Naive thymus-derived CD4-positive, alpha-beta T cell (primary cell): ENCODE data around the gene ANKK1. TPM values are rescaled to one million over a fixed set of nuclear protein-coding genes. Genes with fewer than 3 reads are reported as not detected.
A peak's percentile ranks its signal among the peaks of the same experiment; 100 is the strongest.

Experiments used
- ATAC-seq: fragments of 150-1000 bp; cut with Tn5 transposase; 2 replicates; pipeline ENCODE4 v1.10.0; 2021; ENCODE audit warnings: mild to moderate bottlenecking, moderate library complexity
- CTCF ChIA-PET: fragments of 350-600 bp; sonication (Branson Sonifier 250); formaldehyde crosslinking; loops from one replicate; lab custom pipeline; 2021; ENCODE audit warnings: antibody characterized with exemption; lab: Charles Lee
- POLR2A ChIA-PET: fragments of 350-600 bp; sonication (Branson Sonifier 250); formaldehyde crosslinking; loops from one replicate; lab custom pipeline; 2021; ENCODE audit warnings: antibody characterized with exemption, inconsistent platforms; lab: Charles Lee
- DNase-seq, 9 donors: peaks; one replicate each; pipeline versions ENCODE4 v3.0.0 to v3.0.0-alpha.2; 2020 to 2022; ENCODE audit warnings: mixed read lengths in 1 of 9
- H3K27ac ChIP-seq: one replicate; pipeline ENCODE4 v1.7.0; 2013; ENCODE audit warnings: mild to moderate bottlenecking, low read depth, low read length, moderate library complexity
- H3K27me3 ChIP-seq, 2 donors: one replicate each; pipeline ENCODE4 v1.7.0; 2013; ENCODE audit warnings: low read length in 2 of 2, mild to moderate bottlenecking in 2 of 2, moderate library complexity in 2 of 2; ENCODE audit not compliant: control insufficient read depth in 2 of 2, insufficient read depth in 2 of 2
- H3K36me3 ChIP-seq, 3 experiments: 1 replicate in 2 of 3; 2 replicates in 1 of 3; pipeline ENCODE4 v1.7.0; 2013; ENCODE audit warnings: low read length in 3 of 3, mild to moderate bottlenecking in 3 of 3, moderate library complexity in 1 of 3; ENCODE audit not compliant: insufficient read depth in 3 of 3, control insufficient read depth in 2 of 3
- H3K4me1 ChIP-seq, 2 donors: one replicate each; pipeline ENCODE4 v1.7.0; 2013; ENCODE audit warnings: low read length in 2 of 2, mild to moderate bottlenecking in 2 of 2, moderate library complexity in 1 of 2; ENCODE audit not compliant: control insufficient read depth in 2 of 2, insufficient read depth in 2 of 2
- H3K4me3 ChIP-seq: 2 replicates; pipeline ENCODE4 v1.7.0; 2013; ENCODE audit warnings: mild to moderate bottlenecking, low read length
- H3K9me3 ChIP-seq, 3 experiments: 1 replicate in 2 of 3; 2 replicates in 1 of 3; pipeline ENCODE4 v1.7.0; 2013; ENCODE audit warnings: low read length in 3 of 3; ENCODE audit not compliant: control insufficient read depth in 2 of 3
- H3K27ac Mint-ChIP-seq, 9 donors: one replicate each; pipeline ENCODE4 v1.8.0; 2020 to 2022; ENCODE audit warnings: mixed read lengths in 9 of 9, mild to moderate bottlenecking in 8 of 9, moderate library complexity in 5 of 9, inconsistent platforms in 2 of 9
- H3K27me3 Mint-ChIP-seq, 5 donors: one replicate each; pipeline ENCODE4 v1.8.0; 2021 to 2022; ENCODE audit warnings: mixed read lengths in 5 of 5, mild to moderate bottlenecking in 1 of 5
- H3K36me3 Mint-ChIP-seq, 5 donors: one replicate each; pipeline ENCODE4 v1.8.0; 2020 to 2022; ENCODE audit warnings: mixed read lengths in 5 of 5, mild to moderate bottlenecking in 3 of 5, inconsistent platforms in 1 of 5
- H3K4me1 Mint-ChIP-seq, 7 donors: one replicate each; pipeline ENCODE4 v1.8.0; 2020 to 2022; ENCODE audit warnings: mixed read lengths in 7 of 7, mild to moderate bottlenecking in 3 of 7, inconsistent platforms in 1 of 7
- H3K4me3 Mint-ChIP-seq, 10 donors: one replicate each; pipeline ENCODE4 v1.8.0; 2020 to 2022; ENCODE audit warnings: mild to moderate bottlenecking in 10 of 10, mixed read lengths in 10 of 10, moderate library complexity in 6 of 10, inconsistent platforms in 2 of 10
- H3K9me3 Mint-ChIP-seq, 11 donors: one replicate each; pipeline ENCODE4 v1.8.0; 2020 to 2022; ENCODE audit warnings: mixed read lengths in 11 of 11, mild to moderate bottlenecking in 4 of 11, inconsistent platforms in 1 of 11, moderate library complexity in 1 of 11
- intact Hi-C, 2 donors: fragments of 100-400 bp; cut with micrococcal nuclease; formaldehyde crosslinking; loops; one replicate each; pipeline ENCODE4 v1.15.1; 2023
- polyA plus RNA-seq, 2 donors: library from polyadenylated mRNA; unstranded; fragments of 300-500 nt; fragmentation: Illumina TruSeq; gene quantifications; one replicate each; pipeline ENCODE4 v1.2.3, GENCODE V29; 2021
- total RNA-seq, 6 experiments: library from RNA in 5 of 6; stranded (reverse) in 5 of 6; gene quantifications; 1 replicate in 5 of 6; 2 replicates in 1 of 6; pipeline ENCODE4 v1.2.3 and lab custom pipeline; 2021 to 2026

Gene ANKK1
- total and polyA plus RNA-seq, 7 experiments from 2014 or later: 0.24 to 4.2 (median 3.0) TPM; not detected in 1

DNA sequence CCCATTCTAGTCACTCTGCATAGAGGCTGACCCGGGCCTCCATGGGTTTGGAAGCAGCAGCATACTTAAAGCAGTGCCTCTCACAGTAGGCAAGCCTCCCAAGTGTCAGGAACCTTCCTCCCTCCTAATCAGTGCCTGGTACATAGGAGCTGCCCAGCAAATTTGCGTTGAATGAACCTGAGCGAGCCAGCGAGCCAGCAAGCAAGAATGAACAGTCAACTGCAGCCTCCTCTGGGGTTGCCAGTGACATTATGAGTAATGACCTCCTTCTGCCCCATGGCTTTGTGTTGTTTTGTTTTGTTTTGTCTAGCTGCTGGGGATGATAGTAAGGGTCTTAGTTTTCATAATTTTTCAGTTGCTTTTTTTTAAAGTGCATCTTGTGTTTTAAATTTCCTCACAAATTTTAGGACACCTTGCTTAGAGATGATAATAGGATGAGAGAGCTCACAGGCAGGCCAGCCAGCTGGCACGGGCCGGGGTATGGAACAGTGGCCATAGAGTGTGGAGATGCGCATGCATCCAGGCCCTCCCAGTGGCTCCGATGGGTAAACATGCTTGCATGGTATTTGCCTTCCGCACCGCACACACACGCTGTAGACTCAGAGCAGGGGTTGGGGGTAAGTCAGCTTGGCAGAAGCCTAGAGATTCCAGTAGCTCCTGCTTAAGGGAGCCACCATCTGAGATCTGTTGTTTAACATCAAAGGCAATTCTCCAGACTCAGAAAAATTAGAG, 37.1 kb upstream of the ANKK1 start:
- no peaks in the 10 kb centered on the region for H3K9me3 ChIP-seq
- H3K36me3 Mint-ChIP-seq: peaks cover 3 to 86% (median 68%) of the 10 kb centered on the region in 5 donors
- CTCF ChIA-PET: interaction anchor here (1.0 kb wide), 1 partner anchor 8 kb away, joined by 6 read pairs; no protein-coding TSS in a partner anchor

DNA sequence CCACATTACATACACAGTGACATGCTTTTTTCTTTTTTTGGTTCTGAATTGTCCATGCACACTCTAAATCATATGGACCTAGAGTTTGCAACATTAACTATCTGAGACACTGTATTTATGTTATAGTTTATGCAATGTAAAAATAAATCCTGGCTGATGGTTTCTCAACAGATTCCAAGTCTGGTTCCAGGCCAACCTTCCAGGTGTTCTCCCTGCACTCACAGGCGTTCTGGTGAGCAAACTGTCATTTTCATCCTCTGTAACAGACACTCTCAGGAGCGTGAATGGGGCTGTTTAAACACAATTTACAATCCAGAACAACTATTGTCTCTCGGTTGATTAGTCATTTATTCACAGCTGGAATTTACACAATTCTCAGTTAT, 36.5 kb upstream of the ANKK1 start:
- peaks cover 6 to 88% (median 70%) of the 10 kb centered on the region in 5 donors for H3K36me3 Mint-ChIP-seq
- POLR2A ChIA-PET: interaction anchor here (0.7 kb wide), 1 partner anchor 1443 kb away, joined by 3 read pairs; no protein-coding TSS in a partner anchor
- no peak overlapping the region for H3K4me3 Mint-ChIP-seq
- no peak overlapping the region for H3K27ac ChIP-seq
- H3K4me3 ChIP-seq: no peak overlapping the region
- H3K4me1 ChIP-seq: no peaks in the 10 kb centered on the region
- no peak overlapping the region for H3K27ac Mint-ChIP-seq
- H3K27me3 Mint-ChIP-seq: no peaks in the 10 kb centered on the region
- ATAC-seq: no peak
- CTCF ChIA-PET: interaction anchor here (1.0 kb wide), 1 partner anchor 9 kb away, joined by 6 read pairs; no protein-coding TSS in a partner anchor
- H3K9me3 Mint-ChIP-seq: peaks cover 3 to 22% (median 16%) of the 10 kb centered on the region in 11 donors
- peaks cover 0 to 20% (median 10%) of the 10 kb centered on the region in 7 donors for H3K4me1 Mint-ChIP-seq
- no peaks in the 10 kb centered on the region for H3K27me3 ChIP-seq
- intact Hi-C loops: no loop called here
- no peak for DNase-seq
- H3K9me3 ChIP-seq: peaks cover 0 to 2% (median 0%) of the 10 kb centered on the region in 3 experiments
- peaks cover 0 to 65% (median 10%) of the 10 kb centered on the region in 3 experiments for H3K36me3 ChIP-seq

More for the DNA sequence above, 37.1 kb upstream of the ANKK1 start:
- ATAC-seq (no peak), DNase-seq (no peak)
- intact Hi-C loops: no loop called here
- Mint-ChIP-seq H3K4me3 (no peak overlapping the region), H3K4me1 (peaks cover 0 to 20% (median 10%) of the 10 kb centered on the region in 7 donors), H3K9me3 (peaks cover 0 to 17% (median 10%) of the 10 kb centered on the region in 11 donors), H3K27ac (no peak overlapping the region), H3K27me3 (no peaks in the 10 kb centered on the region)
- Histone ChIP-seq H3K36me3 (peaks cover 0 to 62% (median 10%) of the 10 kb centered on the region in 3 experiments), H3K4me1 (no peaks in the 10 kb centered on the region), H3K4me3 (no peak overlapping the region), H3K27me3 (no peaks in the 10 kb centered on the region), H3K27ac (no peak overlapping the region)
- POLR2A ChIA-PET: no interaction called here

GRCh38 chr11:113351480-113351879, 36.1 kb upstream of the ANKK1 start:
- no peaks in the 10 kb centered on the region for H3K4me1 ChIP-seq
- H3K27ac ChIP-seq: no peak overlapping the region
- intact Hi-C loops: no loop called here
- no peaks in the 10 kb centered on the region for H3K27me3 ChIP-seq
- H3K4me3 ChIP-seq: no peak overlapping the region
- ChIA-PET CTCF (interaction anchor here (1.0 kb wide), 1 partner anchor 9 kb away, joined by 6 read pairs; no protein-coding TSS in a partner anchor), POLR2A (interaction anchor here (0.7 kb wide), 1 partner anchor 1443 kb away, joined by 3 read pairs; no protein-coding TSS in a partner anchor)
- no peak for DNase-seq
- peaks cover 7 to 27% (median 20%) of the 10 kb centered on the region in 11 donors for H3K9me3 Mint-ChIP-seq
- no peak overlapping the region for H3K27ac Mint-ChIP-seq
- peaks cover 0 to 20% (median 10%) of the 10 kb centered on the region in 7 donors for H3K4me1 Mint-ChIP-seq
- H3K27me3 Mint-ChIP-seq: no peaks in the 10 kb centered on the region
- peaks cover 0 to 6% (median 0%) of the 10 kb centered on the region in 3 experiments for H3K9me3 ChIP-seq
- peaks cover 10 to 89% (median 72%) of the 10 kb centered on the region in 5 donors for H3K36me3 Mint-ChIP-seq
- no peak for ATAC-seq
- peaks cover 0 to 70% (median 10%) of the 10 kb centered on the region in 3 experiments for H3K36me3 ChIP-seq
- H3K4me3 Mint-ChIP-seq: no peak overlapping the region

DNA sequence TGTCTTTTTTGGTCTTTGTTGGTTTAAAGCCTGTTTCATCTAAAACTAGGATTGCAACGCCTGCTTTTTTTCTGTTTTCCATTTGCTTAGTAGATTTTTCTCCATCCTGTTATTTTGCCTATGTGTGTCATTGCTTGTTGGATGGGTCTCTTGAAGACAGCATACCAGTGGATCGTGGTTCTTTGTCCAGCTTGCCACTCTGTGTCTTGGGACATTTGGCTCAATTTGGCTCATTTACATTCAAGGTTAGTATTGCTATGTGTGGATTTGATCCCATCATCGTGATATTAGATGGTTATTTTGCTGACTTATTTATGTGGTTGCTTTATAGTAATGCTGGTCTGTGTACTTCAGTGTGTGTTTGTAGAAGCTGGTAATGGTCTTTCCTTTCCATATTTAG, 31.4 kb upstream of the ANKK1 start:
- no peak overlapping the region for H3K27ac Mint-ChIP-seq
- no peak overlapping the region for H3K27ac ChIP-seq
- no peaks in the 10 kb centered on the region for H3K4me1 ChIP-seq
- peaks cover 0 to 7% (median 0%) of the 10 kb centered on the region in 3 experiments for H3K9me3 ChIP-seq
- H3K27me3 Mint-ChIP-seq: no peaks in the 10 kb centered on the region
- intact Hi-C loops: no loop called here
- no peak for DNase-seq
- peaks cover 23 to 94% (median 88%) of the 10 kb centered on the region in 5 donors for H3K36me3 Mint-ChIP-seq
- peaks cover 0 to 90% (median 21%) of the 10 kb centered on the region in 3 experiments for H3K36me3 ChIP-seq
- ChIA-PET POLR2A (no interaction called here), CTCF (no interaction called here)
- peaks cover 11 to 36% (median 22%) of the 10 kb centered on the region in 11 donors for H3K9me3 Mint-ChIP-seq
- H3K27me3 ChIP-seq: no peaks in the 10 kb centered on the region
- H3K4me3 Mint-ChIP-seq: no peak overlapping the region
- H3K4me3 ChIP-seq: no peak overlapping the region
- ATAC-seq: no peak
- H3K4me1 Mint-ChIP-seq: peaks cover 0 to 24% (median 10%) of the 10 kb centered on the region in 7 donors

DNA sequence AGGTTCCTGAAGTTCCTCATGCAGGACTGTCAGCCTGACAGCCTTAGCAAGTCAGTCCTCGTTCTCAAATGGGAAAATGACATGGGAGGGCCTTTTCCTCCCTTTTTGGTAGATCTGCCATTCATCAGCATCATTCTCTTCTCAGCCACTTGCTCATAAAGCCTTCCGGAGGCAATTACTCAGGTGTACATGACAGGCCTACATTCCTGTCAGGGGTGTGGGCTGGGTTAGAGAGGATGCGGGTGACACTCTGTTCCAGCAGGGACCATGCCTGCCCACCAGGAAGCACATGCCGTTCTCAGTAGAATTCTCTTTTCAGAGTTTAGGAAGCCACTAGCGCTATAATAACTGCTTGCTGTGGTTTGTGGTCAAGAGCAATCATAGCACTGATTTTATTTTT, 24.2 kb upstream of the ANKK1 start:
- POLR2A ChIA-PET: no interaction called here
- Histone ChIP-seq H3K4me3 (no peak overlapping the region), H3K9me3 (no peaks in the 10 kb centered on the region), H3K36me3 (peaks cover 0 to 91% (median 14%) of the 10 kb centered on the region in 3 experiments), H3K4me1 (peaks cover 0 to 5% of the 10 kb centered on the region in 2 donors), H3K27ac (no peak overlapping the region), H3K27me3 (no peaks in the 10 kb centered on the region)
- Mint-ChIP-seq H3K4me1 (peaks cover 7 to 42% (median 27%) of the 10 kb centered on the region in 7 donors), H3K9me3 (no peaks in the 10 kb centered on the region), H3K36me3 (peaks cover 5 to 60% (median 39%) of the 10 kb centered on the region in 5 donors), H3K27me3 (no peaks in the 10 kb centered on the region), H3K4me3 (no peak overlapping the region), H3K27ac (peak overlapping the region in 5 of 9 donors; percentile 9 to 85 (median 16))
- intact Hi-C loops: no loop called here
- DNase-seq (no peak), ATAC-seq (no peak)
- CTCF ChIA-PET: no interaction called here

GRCh38 chr11:113363996-113364641, 23.5 kb upstream of the ANKK1 start:
- Mint-ChIP-seq H3K27me3 (no peaks in the 10 kb centered on the region), H3K36me3 (peaks cover 0 to 58% (median 33%) of the 10 kb centered on the region in 5 donors), H3K9me3 (no peaks in the 10 kb centered on the region), H3K27ac (peak overlapping the region in 7 of 9 donors; percentile 5 to 85 (median 16)), H3K4me3 (no peak overlapping the region), H3K4me1 (peaks cover 7 to 42% (median 27%) of the 10 kb centered on the region in 7 donors)
- peaks cover 0 to 90% (median 14%) of the 10 kb centered on the region in 3 experiments for H3K36me3 ChIP-seq
- H3K27ac ChIP-seq: no peak overlapping the region
- peaks cover 0 to 5% of the 10 kb centered on the region in 2 donors for H3K4me1 ChIP-seq
- DNase-seq: no peak
- CTCF ChIA-PET: no interaction called here
- H3K4me3 ChIP-seq: no peak overlapping the region
- POLR2A ChIA-PET: no interaction called here
- H3K9me3 ChIP-seq: no peaks in the 10 kb centered on the region
- intact Hi-C loops: no loop called here
- no peak for ATAC-seq
- no peaks in the 10 kb centered on the region for H3K27me3 ChIP-seq
